Measurements from ENCODE around the gene PLCB1.
"Not testable (repeated sequence)": the region's sequence is repeated elsewhere in the genome, so short reads cannot be mapped to it uniquely, and the experiment has no call there.

The PLCB1 gene

DNA sequence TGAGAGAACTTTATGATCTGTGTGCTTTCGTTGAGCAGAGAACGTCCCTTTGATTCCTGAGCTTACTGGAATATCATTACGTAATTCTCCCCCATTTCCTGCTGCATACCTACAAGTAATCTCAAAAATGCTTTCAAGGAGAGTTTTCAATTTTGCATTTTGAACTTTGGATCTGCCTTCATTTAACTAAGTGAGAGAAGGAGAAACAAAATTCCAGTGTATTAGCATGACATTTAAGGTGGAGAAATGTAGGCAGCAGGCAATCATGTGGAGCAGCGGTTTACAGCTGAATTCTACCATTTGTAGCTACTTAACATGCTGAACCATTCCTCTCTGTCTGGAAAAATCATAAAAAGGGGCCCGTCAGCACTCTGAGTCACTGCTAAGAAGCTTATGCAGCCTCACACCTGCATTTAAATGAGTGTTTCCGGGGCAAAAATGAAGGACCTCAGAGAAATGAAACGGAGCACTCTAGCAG is 451.5 kb downstream of the PLCB1 start:
- no peak for TF ChIP-seq CTCF (IDR thresholded peaks at IDR 0.05; ENCODE audit: low read depth, low read length, missing control alignments)
- no peak overlapping the region for H3K4me3 ChIP-seq (ENCODE audit: low read depth, low read length)

GRCh38 chr20:8587251-8587650 is 455.2 kb downstream of the PLCB1 start:
- no peak for TF ChIP-seq CTCF (IDR thresholded peaks at IDR 0.05; ENCODE audit: low read depth, low read length, missing control alignments)
- DNase-seq (ENCODE audit: low read depth): no peak
- no peak overlapping the region for H3K4me3 ChIP-seq (ENCODE audit: low read depth, low read length)

More for the DNA sequence above, 451.5 kb downstream of the PLCB1 start:
- DNase-seq (ENCODE audit: low read depth): no peak

GRCh38 chr20:8587810-8588209 is 455.7 kb downstream of the PLCB1 start:
- TF ChIP-seq CTCF (IDR thresholded peaks at IDR 0.05; ENCODE audit: low read depth, low read length, missing control alignments): no peak
- no peak overlapping the region for H3K4me3 ChIP-seq (ENCODE audit: low read depth, low read length)
- DNase-seq (ENCODE audit: low read depth): no peak

DNA sequence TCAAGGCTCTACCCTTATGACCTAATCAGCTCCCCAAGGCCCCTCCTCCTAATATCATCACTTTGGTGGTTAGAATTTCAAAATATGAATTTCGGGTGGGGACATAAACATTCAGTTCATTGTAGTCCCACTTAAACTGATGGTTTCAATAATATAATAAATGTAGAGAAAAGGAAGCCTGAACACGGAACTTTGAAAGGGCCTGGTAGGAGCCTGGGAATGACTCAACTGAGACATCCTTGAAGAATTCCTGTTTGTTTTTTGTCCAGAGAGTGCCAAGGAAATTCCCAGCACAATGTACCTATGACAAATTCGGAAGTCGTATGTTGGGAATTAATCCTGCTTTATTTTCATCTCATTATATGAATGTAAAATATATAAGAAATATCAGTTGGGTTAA is 457.9 kb downstream of the PLCB1 start:
- DNase-seq (ENCODE audit: low read depth): no peak
- no peak overlapping the region for H3K4me3 ChIP-seq (ENCODE audit: low read depth, low read length)
- TF ChIP-seq CTCF (IDR thresholded peaks at IDR 0.05; ENCODE audit: low read depth, low read length, missing control alignments): no peak

GRCh38 chr20:8600910-8601541 is 469.0 kb downstream of the PLCB1 start:
- DNase-seq (ENCODE audit: low read depth); H3K4me3 ChIP-seq (ENCODE audit: low read depth, low read length): not testable (repeated sequence)

GRCh38 chr20:8601542-8601912 is 469.5 kb downstream of the PLCB1 start:
- no peak for TF ChIP-seq CTCF (IDR thresholded peaks at IDR 0.05; ENCODE audit: low read depth, low read length, missing control alignments)
- DNase-seq (ENCODE audit: low read depth): no peak
- no peak overlapping the region for H3K4me3 ChIP-seq (ENCODE audit: low read depth, low read length)

DNA sequence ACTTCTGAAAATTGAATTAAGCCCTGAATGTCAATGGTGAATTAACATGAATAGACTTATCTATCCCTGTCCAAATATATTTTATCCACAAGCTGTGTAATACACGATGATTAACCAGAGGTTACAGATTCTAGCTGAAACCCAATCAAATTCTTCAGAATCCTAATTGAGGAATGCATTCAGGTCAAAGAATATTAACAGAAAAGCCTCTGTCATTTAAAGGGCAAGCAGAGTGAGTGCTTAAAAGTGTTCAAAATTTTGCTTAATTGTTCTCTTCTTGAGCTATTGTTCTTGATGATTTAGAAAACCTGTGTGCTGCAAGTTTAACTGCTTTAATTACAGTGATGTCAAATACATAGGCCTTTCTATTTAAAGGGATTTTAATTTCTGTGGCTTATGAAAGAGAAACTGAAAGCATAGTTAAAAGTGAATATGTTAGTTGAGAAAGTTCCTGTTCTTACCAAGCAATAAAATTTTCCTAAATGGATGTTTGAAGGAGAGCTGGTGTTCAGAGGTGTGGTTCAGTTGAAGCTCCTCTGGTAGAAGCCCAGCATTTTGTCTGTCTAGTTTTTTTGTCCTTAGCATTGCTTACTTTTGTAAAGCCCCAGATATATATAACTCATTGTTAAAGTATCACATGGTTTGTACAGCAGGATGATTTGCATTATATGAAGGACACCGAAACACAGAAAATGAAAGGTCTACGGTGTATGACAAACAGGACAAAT is 470.5 kb downstream of the PLCB1 start:
- TF ChIP-seq CTCF (IDR thresholded peaks at IDR 0.05; ENCODE audit: low read depth, low read length, missing control alignments): no peak
- no peak for DNase-seq (ENCODE audit: low read depth)

More for the DNA sequence above, 470.5 kb downstream of the PLCB1 start:
- H3K4me3 ChIP-seq (ENCODE audit: low read depth, low read length): no peak overlapping the region
